Measurements from ENCODE around the gene CIRBP.
A peak's percentile ranks its signal among the peaks of the same experiment; 100 is the strongest.

Gene CIRBP

GRCh38 chr19:1270213-1270853 lies 1.2 kb downstream of the CIRBP start:
- peaks cover 31% of the 10 kb centered on the region for H3K36me3 Mint-ChIP-seq
- peaks cover 46% of the 10 kb centered on the region for H3K4me1 Mint-ChIP-seq
- no peak for ATAC-seq (ENCODE audit: low read depth)
- H3K9me3 Mint-ChIP-seq: no peaks in the 10 kb centered on the region
- H3K27ac Mint-ChIP-seq: peak overlapping the region; percentile 90
- peak overlapping the region; percentile 85 for H3K4me3 Mint-ChIP-seq
- H3K27me3 Mint-ChIP-seq: no peaks in the 10 kb centered on the region
- no peak for DNase-seq (ENCODE audit: low spot score in 2 of 2)

DNA sequence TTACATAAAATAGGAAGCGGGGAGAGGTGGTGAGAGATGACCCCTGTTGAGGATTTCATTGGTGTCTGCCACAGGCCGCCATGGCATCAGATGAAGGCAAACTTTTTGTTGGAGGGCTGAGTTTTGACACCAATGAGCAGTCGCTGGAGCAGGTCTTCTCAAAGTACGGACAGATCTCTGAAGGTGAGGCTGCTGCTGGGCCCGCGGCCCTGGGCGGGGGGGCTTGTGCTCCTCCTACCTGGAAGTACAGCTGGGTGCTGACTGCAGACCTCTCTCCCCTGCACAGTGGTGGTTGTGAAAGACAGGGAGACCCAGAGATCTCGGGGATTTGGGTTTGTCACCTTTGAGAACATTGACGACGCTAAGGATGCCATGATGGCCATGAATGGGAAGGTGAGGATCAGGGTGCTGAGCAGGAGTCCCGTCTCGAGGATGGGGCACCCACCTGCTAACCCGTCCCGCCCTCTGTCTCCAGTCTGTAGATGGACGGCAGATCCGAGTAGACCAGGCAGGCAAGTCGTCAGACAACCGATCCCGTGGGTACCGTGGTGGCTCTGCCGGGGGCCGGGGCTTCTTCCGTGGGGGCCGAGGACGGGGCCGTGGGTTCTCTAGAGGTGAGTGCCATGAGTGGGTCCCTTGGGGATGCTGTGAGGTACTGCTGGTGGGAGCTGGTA lies 1.9 kb downstream of the CIRBP start:
- Mint-ChIP-seq H3K4me3 (peak overlapping the region; percentile 85), H3K4me1 (peaks cover 42% of the 10 kb centered on the region), H3K27me3 (no peaks in the 10 kb centered on the region), H3K36me3 (peaks cover 31% of the 10 kb centered on the region), H3K9me3 (no peaks in the 10 kb centered on the region), H3K27ac (peak overlapping the region; percentile 90)
- ATAC-seq (ENCODE audit: low read depth) (no peak), DNase-seq (ENCODE audit: low spot score in 2 of 2) (no peak)

DNA sequence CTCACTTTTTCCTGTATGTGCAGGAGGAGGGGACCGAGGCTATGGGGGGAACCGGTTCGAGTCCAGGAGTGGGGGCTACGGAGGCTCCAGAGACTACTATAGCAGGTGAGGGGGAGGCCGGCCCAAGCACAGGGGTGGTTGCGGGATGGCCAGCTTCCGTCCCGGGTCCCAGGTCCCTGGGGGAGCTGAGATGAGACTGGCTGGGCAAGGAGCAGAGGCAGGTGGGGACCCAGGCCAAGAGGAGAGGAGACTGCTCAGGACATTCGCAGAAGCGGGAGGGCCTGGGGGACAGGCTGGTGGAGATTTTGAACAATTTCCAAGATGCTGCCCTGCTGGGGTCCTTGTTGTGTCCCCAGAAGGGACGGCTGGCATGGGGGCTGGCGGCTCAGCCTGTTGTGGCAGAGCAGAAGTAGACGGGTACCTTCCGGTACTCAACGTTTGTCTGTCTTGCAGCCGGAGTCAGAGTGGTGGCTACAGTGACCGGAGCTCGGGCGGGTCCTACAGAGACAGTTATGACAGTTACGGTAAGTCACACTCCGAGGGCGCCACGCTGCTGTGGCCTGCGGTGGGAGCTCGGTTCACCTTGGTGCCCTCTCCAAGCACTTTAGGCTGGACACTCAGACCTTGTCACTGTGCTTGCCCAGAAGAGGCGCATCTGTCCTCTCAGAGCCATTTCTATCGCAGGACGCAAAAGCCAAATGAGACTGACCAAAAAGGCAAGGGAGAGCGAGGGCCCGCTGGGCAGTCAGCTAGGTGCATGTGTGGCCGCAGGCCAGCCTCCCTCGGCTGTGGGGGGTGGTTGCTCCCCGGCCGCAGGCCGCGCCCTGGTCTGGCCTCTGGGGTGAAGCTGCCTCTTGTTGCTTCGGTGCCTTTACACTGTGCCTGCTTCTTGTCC lies 2.6 kb downstream of the CIRBP start:
- DNase-seq (ENCODE audit: low spot score in 2 of 2) (no peak), ATAC-seq (ENCODE audit: low read depth) (no peak)
- peaks cover 33% of the 10 kb centered on the region for H3K36me3 Mint-ChIP-seq

GRCh38 chr19:1272423-1273262 lies 3.5 kb downstream of the CIRBP start:
- no peak for ATAC-seq (ENCODE audit: low read depth)
- no peak for DNase-seq (ENCODE audit: low spot score in 2 of 2)
- Mint-ChIP-seq H3K4me1 (peaks cover 43% of the 10 kb centered on the region), H3K27me3 (no peaks in the 10 kb centered on the region), H3K4me3 (peak overlapping the region; percentile 32), H3K27ac (peak overlapping the region; percentile 53), H3K36me3 (peaks cover 34% of the 10 kb centered on the region), H3K9me3 (no peaks in the 10 kb centered on the region)

More for the DNA sequence above, 2.6 kb downstream of the CIRBP start:
- Mint-ChIP-seq H3K4me1 (peaks cover 46% of the 10 kb centered on the region), H3K4me3 (peak overlapping the region; percentile 85), H3K27ac (peak overlapping the region; percentile 90), H3K9me3 (no peaks in the 10 kb centered on the region), H3K27me3 (no peaks in the 10 kb centered on the region)

DNA sequence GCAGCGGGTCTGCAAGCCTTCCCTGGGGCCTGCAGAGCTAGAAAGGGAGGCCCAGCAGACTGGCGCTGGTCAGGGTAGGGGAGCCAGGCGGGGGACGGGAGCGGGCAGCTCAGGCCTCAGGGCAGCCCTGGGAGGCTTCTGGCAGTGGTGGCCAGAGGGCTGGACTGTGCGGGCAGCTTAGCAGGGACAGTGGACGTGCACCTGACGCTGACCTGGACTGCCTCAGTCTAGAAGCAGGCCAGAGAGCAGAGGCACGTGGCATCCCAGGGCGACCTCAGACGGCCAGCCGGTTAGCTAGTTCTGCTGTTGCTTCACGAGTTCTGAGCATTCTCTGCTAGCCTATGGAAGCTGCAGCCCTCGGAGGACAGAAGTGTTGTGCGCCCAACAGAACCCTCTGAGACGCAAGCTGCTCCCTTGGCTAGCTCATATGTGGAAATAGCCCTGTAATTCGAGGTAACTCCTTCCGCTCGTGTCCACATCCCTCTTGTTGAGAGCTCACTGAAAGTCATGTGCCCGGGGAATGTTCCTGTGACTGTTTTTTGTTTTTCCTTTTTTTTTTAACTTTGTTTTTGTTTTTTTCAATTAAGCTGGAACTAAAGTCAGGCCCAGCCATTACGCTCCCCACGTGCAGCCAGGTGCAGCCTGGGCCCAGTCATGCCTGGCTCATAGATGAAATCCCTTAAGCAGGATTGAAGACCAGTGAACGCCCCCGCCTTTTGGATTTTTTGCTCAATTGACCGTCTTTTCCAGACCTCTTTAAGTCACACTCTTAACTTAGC lies 4.3 kb downstream of the CIRBP start:
- Mint-ChIP-seq H3K4me3 (peak overlapping the region; percentile 14), H3K27ac (peak overlapping the region; percentile 53), H3K27me3 (no peaks in the 10 kb centered on the region), H3K36me3 (peaks cover 34% of the 10 kb centered on the region), H3K4me1 (peaks cover 38% of the 10 kb centered on the region), H3K9me3 (no peaks in the 10 kb centered on the region)
- DNase-seq (ENCODE audit: low spot score in 2 of 2) (no peak), ATAC-seq (ENCODE audit: low read depth) (no peak)

GRCh38 chr19:1274081-1274851 lies 5.1 kb downstream of the CIRBP start:
- DNase-seq (ENCODE audit: low spot score in 2 of 2) (no peak), ATAC-seq (ENCODE audit: low read depth) (no peak)
- peak overlapping the region; percentile 29 for H3K4me3 Mint-ChIP-seq
- no peaks in the 10 kb centered on the region for H3K27me3 Mint-ChIP-seq
- peaks cover 33% of the 10 kb centered on the region for H3K36me3 Mint-ChIP-seq
- H3K9me3 Mint-ChIP-seq: no peaks in the 10 kb centered on the region
- H3K4me1 Mint-ChIP-seq: peaks cover 31% of the 10 kb centered on the region
- peak overlapping the region; percentile 28 for H3K27ac Mint-ChIP-seq

GRCh38 chr19:1274852-1275259 lies 5.7 kb downstream of the CIRBP start:
- Mint-ChIP-seq H3K4me1 (peaks cover 34% of the 10 kb centered on the region), H3K4me3 (peak overlapping the region; percentile 75), H3K9me3 (no peaks in the 10 kb centered on the region), H3K27ac (peak overlapping the region; percentile 91), H3K27me3 (no peaks in the 10 kb centered on the region), H3K36me3 (peaks cover 36% of the 10 kb centered on the region)
- ATAC-seq (ENCODE audit: low read depth) (no peak), DNase-seq (ENCODE audit: low spot score in 2 of 2) (no peak)

- Mint-ChIP-seq H3K27ac (peak within 1 kb of the TSS; percentile 91), H3K4me1 (peaks cover 33% of the 10 kb centered on the region), H3K4me3 (peak within 1 kb of the TSS; percentile 92), H3K36me3 (peaks cover 36% of the 10 kb centered on the region), H3K27me3 (no peaks in the 10 kb centered on the region), H3K9me3 (no peaks in the 10 kb centered on the region)
- ATAC-seq (ENCODE audit: low read depth) (peak; percentile 81), DNase-seq (ENCODE audit: low spot score in 2 of 2) (peak; percentile 87 to 88)
Measured at GRCh38 chr19:1275260-1275975, 6.3 kb downstream of the CIRBP start, which contains the start of gene FAM174C. TSS of gene FAM174C (plus strand) at chr19:1275530. CDS start at chr19:1275550, 20 bp downstream.

DNA sequence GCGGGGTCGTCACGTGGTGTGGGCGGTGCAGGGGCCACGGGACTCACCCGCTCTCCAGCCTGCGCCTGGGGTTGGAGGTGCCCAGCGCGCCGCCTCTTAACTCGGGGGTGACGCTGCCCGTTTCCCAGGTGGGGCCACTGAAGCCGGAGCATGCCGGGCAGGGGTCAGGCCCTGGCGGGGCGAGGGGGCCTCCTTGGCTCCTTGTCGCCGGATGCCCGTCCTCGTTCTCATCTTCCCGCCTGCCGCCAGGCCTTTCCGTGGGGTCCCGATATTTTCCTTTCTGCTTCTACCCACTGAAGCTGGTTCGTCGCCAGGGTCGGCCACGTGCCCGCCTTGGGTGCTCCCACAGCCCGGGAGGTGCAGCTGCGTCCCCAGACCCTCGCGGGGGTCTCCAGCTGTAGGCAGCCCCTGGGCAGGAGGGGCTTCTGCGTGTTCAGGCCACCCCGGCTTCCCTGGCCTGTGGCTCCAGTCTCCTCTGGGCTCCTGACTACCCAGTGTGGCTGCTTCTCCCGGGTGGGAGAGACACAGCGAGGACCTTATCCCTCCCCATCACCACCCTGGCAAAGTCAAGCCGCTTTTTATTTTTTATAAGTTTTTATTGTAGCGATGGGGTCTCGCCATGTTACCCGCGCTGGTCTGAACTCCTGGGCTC lies 7.0 kb downstream of the CIRBP start:
- peaks cover 30% of the 10 kb centered on the region for H3K36me3 Mint-ChIP-seq

GRCh38 chr19:1276628-1277022 lies 7.5 kb downstream of the CIRBP start:
- Mint-ChIP-seq H3K27me3 (peaks cover 2% of the 10 kb centered on the region), H3K27ac (peak overlapping the region; percentile 91), H3K4me1 (peaks cover 22% of the 10 kb centered on the region), H3K36me3 (peaks cover 27% of the 10 kb centered on the region), H3K4me3 (peak overlapping the region; percentile 92), H3K9me3 (no peaks in the 10 kb centered on the region)
- DNase-seq (ENCODE audit: low spot score in 2 of 2): no peak
- no peak for ATAC-seq (ENCODE audit: low read depth)

More for the DNA sequence above, 7.0 kb downstream of the CIRBP start:
- DNase-seq (ENCODE audit: low spot score in 2 of 2): no peak
- H3K27me3 Mint-ChIP-seq: no peaks in the 10 kb centered on the region
- peaks cover 27% of the 10 kb centered on the region for H3K4me1 Mint-ChIP-seq
- H3K9me3 Mint-ChIP-seq: no peaks in the 10 kb centered on the region
- peak overlapping the region; percentile 91 for H3K27ac Mint-ChIP-seq
- no peak for ATAC-seq (ENCODE audit: low read depth)
- peak overlapping the region; percentile 92 for H3K4me3 Mint-ChIP-seq

DNA sequence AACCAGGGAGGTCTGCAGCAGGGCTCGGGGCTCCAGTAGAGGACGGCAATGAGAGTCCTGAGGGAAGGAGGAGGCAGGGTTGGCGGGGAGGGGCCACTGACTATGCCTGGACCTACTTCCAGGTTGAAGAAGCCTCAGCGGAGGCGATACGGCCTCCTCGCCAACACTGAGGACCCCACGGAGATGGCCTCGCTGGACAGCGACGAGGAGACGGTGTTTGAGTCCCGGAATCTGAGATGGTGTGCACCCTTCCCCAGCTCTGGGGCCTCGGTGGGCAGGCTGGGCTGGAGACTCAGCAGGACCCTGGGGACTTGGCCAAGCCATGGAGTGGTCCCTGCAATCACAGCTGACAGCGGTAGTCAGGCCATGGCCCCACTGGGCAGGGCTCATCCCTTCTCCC lies 7.9 kb downstream of the CIRBP start:
- peaks cover 21% of the 10 kb centered on the region for H3K4me1 Mint-ChIP-seq
- H3K36me3 Mint-ChIP-seq: peaks cover 24% of the 10 kb centered on the region
- peaks cover 4% of the 10 kb centered on the region for H3K27me3 Mint-ChIP-seq

More for the DNA sequence above, 7.9 kb downstream of the CIRBP start:
- Mint-ChIP-seq H3K27ac (peak overlapping the region; percentile 91), H3K4me3 (peak overlapping the region; percentile 92), H3K9me3 (no peaks in the 10 kb centered on the region)
- ATAC-seq (ENCODE audit: low read depth) (no peak), DNase-seq (ENCODE audit: low spot score in 2 of 2) (no peak)

Measured in memory B cell (primary cell).